Transverse colon (tissue), 4 donors: ENCODE measurements around the gene CIDEA.
A peak's percentile ranks its signal among the peaks of the same experiment; 100 is the strongest.

Experiments
- CTCF ChIP-seq, 5 experiments: fragments of 200-600 bp in 3 of 5; fragments of 450-650 bp in 2 of 5; sonication (generic) in 3 of 5; IDR thresholded peaks; 1 replicate in 2 of 5; 2 replicates in 3 of 5; pipeline ENCODE4 v1.5.1; 2016 to 2017; ENCODE audit warnings: antibody characterized with exemption in 5 of 5, inconsistent platforms in 3 of 5, mild to moderate bottlenecking in 2 of 5, moderate library complexity in 1 of 5
- EP300 ChIP-seq: sonication (generic); formaldehyde crosslinking; IDR thresholded peaks from one replicate; pipeline ENCODE4 v1.6.1; 2017; ENCODE audit warnings: antibody characterized with exemption, low read depth
- POLR2AphosphoS5 ChIP-seq, 3 donors: sonication (generic); formaldehyde crosslinking; IDR thresholded peaks; one replicate each; pipeline ENCODE4 v1.6.1; 2016; ENCODE audit warnings: antibody characterized with exemption in 3 of 3

- TF ChIP-seq POLR2AphosphoS5 (IDR thresholded peaks at IDR 0.05) (peak in 1 of 3 donors; percentile 15), CTCF (IDR thresholded peaks at IDR 0.05) (no peak), EP300 (no peak)
These were observed 25.8 kb downstream of the CIDEA start for GRCh38 chr18:12279781-12280531.
